Trophoblast cell (in vitro differentiated cells and primary cell): ENCODE data around the gene PPP3R2.

Source experiments
- DNase-seq, 2 donors: peaks; one replicate each; pipeline ENCODE4 v3.0.0-alpha.2; 2016
- H2AFZ ChIP-seq: 2 replicates; pipeline ENCODE4 v1.6.1; 2013; ENCODE audit warnings: low read length, moderate library complexity, mild to moderate bottlenecking; ENCODE audit not compliant: insufficient read depth, poor library complexity
- H2AK5ac ChIP-seq: 2 replicates; pipeline ENCODE4 v1.6.1; 2013; ENCODE audit warnings: mild to moderate bottlenecking, low read length
- H2BK120ac ChIP-seq: 2 replicates; pipeline ENCODE4 v1.6.1; 2013; ENCODE audit warnings: low read length, mild to moderate bottlenecking, moderate library complexity; ENCODE audit not compliant: insufficient read depth, poor library complexity
- H2BK12ac ChIP-seq: 2 replicates; pipeline ENCODE4 v1.6.1; 2013; ENCODE audit warnings: mild to moderate bottlenecking, low read length, moderate library complexity
- H2BK5ac ChIP-seq: 2 replicates; pipeline ENCODE4 v1.6.1; 2013; ENCODE audit warnings: low read length, low read depth, moderate library complexity, mild to moderate bottlenecking; ENCODE audit not compliant: poor library complexity
- H3K14ac ChIP-seq: 2 replicates; pipeline ENCODE4 v1.6.1; 2013; ENCODE audit warnings: mild to moderate bottlenecking, low read length
- H3K18ac ChIP-seq: 2 replicates; pipeline ENCODE4 v1.6.1; 2013; ENCODE audit warnings: mild to moderate bottlenecking, low read length
- H3K23ac ChIP-seq: 2 replicates; pipeline ENCODE4 v1.6.1; 2013; ENCODE audit warnings: low read length
- H3K27ac ChIP-seq: 2 replicates; pipeline ENCODE4 v1.5.1; 2013; ENCODE audit warnings: low read depth, mild to moderate bottlenecking, inconsistent platforms, low read length, moderate library complexity
- H3K27me3 ChIP-seq: 2 replicates; pipeline ENCODE4 v1.6.1; 2013; ENCODE audit warnings: inconsistent platforms, mild to moderate bottlenecking, low read length, moderate library complexity; ENCODE audit not compliant: insufficient read depth
- H3K36me3 ChIP-seq, 2 experiments: 1 replicate in 1 of 2; 2 replicates in 1 of 2; pipeline ENCODE4 v1.6.1; 2013; ENCODE audit warnings: low read length in 2 of 2, mild to moderate bottlenecking in 2 of 2, moderate library complexity in 1 of 2; ENCODE audit not compliant: insufficient read depth in 2 of 2, control insufficient read depth in 1 of 2
- H3K4ac ChIP-seq: 2 replicates; pipeline ENCODE4 v1.6.1; 2013; ENCODE audit warnings: low read depth, mild to moderate bottlenecking, low read length, moderate library complexity
- H3K4me1 ChIP-seq, 2 experiments: 1 replicate in 1 of 2; 2 replicates in 1 of 2; pipeline ENCODE4 v1.6.1; 2013; ENCODE audit warnings: low read length in 2 of 2, mild to moderate bottlenecking in 2 of 2, moderate library complexity in 1 of 2; ENCODE audit not compliant: insufficient read depth in 2 of 2, control insufficient read depth in 1 of 2
- H3K4me2 ChIP-seq: 2 replicates; pipeline ENCODE4 v1.6.1; 2013; ENCODE audit warnings: inconsistent platforms, mild to moderate bottlenecking, low read length, moderate library complexity
- H3K4me3 ChIP-seq: 2 replicates; pipeline ENCODE4 v1.5.1; 2013; ENCODE audit warnings: mild to moderate bottlenecking, low read depth, low read length, inconsistent platforms
- H3K79me1 ChIP-seq: one replicate; pipeline ENCODE4 v1.6.1; 2013; ENCODE audit warnings: low read length
- H3K79me2 ChIP-seq: 2 replicates; pipeline ENCODE4 v1.6.1; 2013; ENCODE audit warnings: low read length, mild to moderate bottlenecking; ENCODE audit not compliant: control insufficient read depth, insufficient read depth, poor library complexity
- H3K9ac ChIP-seq: 2 replicates; pipeline ENCODE4 v1.6.1; 2013; ENCODE audit warnings: mild to moderate bottlenecking, low read length
- H3K9me3 ChIP-seq: 2 replicates; pipeline ENCODE4 v1.6.1; 2013; ENCODE audit warnings: low read depth, mild to moderate bottlenecking, control low read depth, inconsistent platforms, low read length; ENCODE audit not compliant: insufficient read depth
- H4K12ac ChIP-seq: 2 replicates; pipeline ENCODE4 v1.6.1; 2013; ENCODE audit warnings: low read depth, mild to moderate bottlenecking, low read length, moderate library complexity
- H4K8ac ChIP-seq: 2 replicates; pipeline ENCODE4 v1.6.1; 2013; ENCODE audit warnings: low read depth, mild to moderate bottlenecking, low read length, moderate library complexity
- H4K91ac ChIP-seq: one replicate; pipeline ENCODE4 v1.6.1; 2013; ENCODE audit warnings: low read depth, mild to moderate bottlenecking, low read length, moderate library complexity
- WGBS: extraction: QIAGEN DNeasy Blood & Tissue Kit; methylation state at CpG from one replicate; pipeline ENCODE4 v1.1.7; 2013; ENCODE audit warnings: missing lambda C conversion rate; ENCODE audit not compliant: insufficient read length, insufficient coverage; ENCODE audit errors: extremely low coverage; 5-methylcytosine and 5-hydroxymethylcytosine counted together

PPP3R2 gene

GRCh38 chr9:101567725-101568350 lies 26.9 kb downstream of the PPP3R2 start:
- no peak overlapping the region for H3K14ac ChIP-seq
- WGBS, result 100% methylated on average over 1 of the region's 3 CpGs

GRCh38 chr9:101566904-101567724 lies 27.7 kb downstream of the PPP3R2 start:
- WGBS, result no CpG with 5 or more reads among the region's 5 CpGs
- no peak overlapping the region for H2BK120ac ChIP-seq
- no peak overlapping the region for H2AFZ ChIP-seq
- H3K18ac ChIP-seq, result no peak overlapping the region
- no peak overlapping the region for H3K9ac ChIP-seq
- no peak overlapping the region for H2AK5ac ChIP-seq
- H3K4me1 ChIP-seq, result no peaks in the 10 kb centered on the region
- H4K8ac ChIP-seq, result no peak overlapping the region
- no peak overlapping the region for H4K91ac ChIP-seq
- no peak overlapping the region for H2BK5ac ChIP-seq
- no peak overlapping the region for H4K12ac ChIP-seq
- peak; percentile 38 to 64 for DNase-seq
- no peak overlapping the region for H3K4ac ChIP-seq
- H2BK12ac ChIP-seq, result no peak overlapping the region
- no peaks in the 10 kb centered on the region for H3K79me1 ChIP-seq
- no peak overlapping the region for H3K27ac ChIP-seq
- H3K36me3 ChIP-seq, result peaks cover 3 to 4% of the 10 kb centered on the region in 2 experiments
- no peak overlapping the region for H3K14ac ChIP-seq
- H3K4me3 ChIP-seq, result no peak overlapping the region
- no peak overlapping the region for H3K23ac ChIP-seq
- no peaks in the 10 kb centered on the region for H3K9me3 ChIP-seq
- no peaks in the 10 kb centered on the region for H3K27me3 ChIP-seq
- no peaks in the 10 kb centered on the region for H3K79me2 ChIP-seq
- H3K4me2 ChIP-seq, result no peak overlapping the region

More at GRCh38 chr9:101567725-101568350, 26.9 kb downstream of the PPP3R2 start:
- H2AFZ ChIP-seq, result no peak overlapping the region
- no peak overlapping the region for H3K4me3 ChIP-seq
- H3K36me3 ChIP-seq, result peaks cover 2% of the 10 kb centered on the region in 2 experiments
- H3K9me3 ChIP-seq, result no peaks in the 10 kb centered on the region
- H3K4me2 ChIP-seq, result no peak overlapping the region
- H2BK120ac ChIP-seq, result no peak overlapping the region
- H3K27ac ChIP-seq, result no peak overlapping the region
- H3K4ac ChIP-seq, result no peak overlapping the region
- H4K91ac ChIP-seq, result no peak overlapping the region
- H3K9ac ChIP-seq, result no peak overlapping the region
- no peaks in the 10 kb centered on the region for H3K79me1 ChIP-seq
- H3K4me1 ChIP-seq, result no peaks in the 10 kb centered on the region
- no peak overlapping the region for H2AK5ac ChIP-seq
- H3K79me2 ChIP-seq, result no peaks in the 10 kb centered on the region
- no peaks in the 10 kb centered on the region for H3K27me3 ChIP-seq
- H3K23ac ChIP-seq, result no peak overlapping the region
- H2BK5ac ChIP-seq, result no peak overlapping the region
- no peak overlapping the region for H4K8ac ChIP-seq
- DNase-seq, result no peak
- H2BK12ac ChIP-seq, result no peak overlapping the region
- H4K12ac ChIP-seq, result no peak overlapping the region
- H3K18ac ChIP-seq, result no peak overlapping the region

GRCh38 chr9:101564252-101564651 lies 30.5 kb downstream of the PPP3R2 start:
- H3K18ac ChIP-seq, result no peak overlapping the region
- H4K91ac ChIP-seq, result no peak overlapping the region
- H3K4me2 ChIP-seq, result no peak overlapping the region
- no peak overlapping the region for H3K9ac ChIP-seq
- no peak overlapping the region for H2BK12ac ChIP-seq
- DNase-seq, result no peak
- H2AFZ ChIP-seq, result no peak overlapping the region
- H3K23ac ChIP-seq, result no peak overlapping the region
- H3K4me1 ChIP-seq, result no peaks in the 10 kb centered on the region
- H3K4ac ChIP-seq, result no peak overlapping the region
- no peaks in the 10 kb centered on the region for H3K79me1 ChIP-seq
- no peak overlapping the region for H2AK5ac ChIP-seq
- no peak overlapping the region for H4K12ac ChIP-seq
- no peaks in the 10 kb centered on the region for H3K79me2 ChIP-seq
- H3K9me3 ChIP-seq, result no peaks in the 10 kb centered on the region
- H3K36me3 ChIP-seq, result peaks cover 4 to 8% of the 10 kb centered on the region in 2 experiments
- no peak overlapping the region for H3K4me3 ChIP-seq
- no peaks in the 10 kb centered on the region for H3K27me3 ChIP-seq
- no peak overlapping the region for H3K14ac ChIP-seq
- H2BK120ac ChIP-seq, result no peak overlapping the region
- H2BK5ac ChIP-seq, result no peak overlapping the region
- no peak overlapping the region for H4K8ac ChIP-seq
- no peak overlapping the region for H3K27ac ChIP-seq

GRCh38 chr9:101562966-101563365 lies 31.8 kb downstream of the PPP3R2 start:
- Histone ChIP-seq H3K79me2 (no peaks in the 10 kb centered on the region), H4K91ac (no peak overlapping the region), H3K23ac (no peak overlapping the region), H3K14ac (no peak overlapping the region), H3K9ac (no peak overlapping the region), H3K36me3 (peaks cover 4 to 8% of the 10 kb centered on the region in 2 experiments), H4K12ac (no peak overlapping the region), H3K4me2 (no peak overlapping the region), H3K4me1 (no peaks in the 10 kb centered on the region), H3K27ac (no peak overlapping the region), H2BK120ac (no peak overlapping the region), H3K27me3 (no peaks in the 10 kb centered on the region), H3K18ac (no peak overlapping the region), H2BK5ac (no peak overlapping the region), H3K4me3 (no peak overlapping the region), H4K8ac (no peak overlapping the region), H2AK5ac (no peak overlapping the region), H3K79me1 (no peaks in the 10 kb centered on the region), H3K9me3 (no peaks in the 10 kb centered on the region), H2BK12ac (no peak overlapping the region), H2AFZ (no peak overlapping the region), H3K4ac (no peak overlapping the region)
- WGBS, result no CpG with 5 or more reads among the region's 1 CpG
- no peak for DNase-seq
